Right lobe of liver (tissue), 4 donors: ENCODE measurements around the gene IL36A.

Experiments used
- CTCF ChIP-seq, 4 donors: fragments of 200-600 bp in 3 of 4; fragments of 450-650 bp in 1 of 4; IDR thresholded peaks; one replicate each; pipeline versions ENCODE4 v1.5.1 to v1.8.0; 2016 to 2022; ENCODE audit warnings: antibody characterized with exemption in 4 of 4, mild to moderate bottlenecking in 2 of 4
- POLR2A ChIP-seq: fragments of 450-650 bp; IDR thresholded peaks from one replicate; pipeline ENCODE4 v1.6.1; 2017; ENCODE audit warnings: antibody characterized with exemption, mild to moderate bottlenecking
- donor health status: DM: no; HTN: no; CAD: no.
- donor health status: DM: no; HTN: no; CAD: no.
- donor health status: DM: no; HTN: yes; CAD: no.

- TF ChIP-seq CTCF (IDR thresholded peaks at IDR 0.05) (no peak), POLR2A (no peak)
These were observed 11.4 kb upstream of the IL36A start for GRCh38 chr2:112993831-112994230.
